HG03139 (cell line): Measurements from ENCODE around the gene YIPF7.

Experiments
- ATAC-seq: cut with Tn5 transposase; IDR thresholded peaks from one replicate; pipeline ENCODE4 v1.9.1; 2021; ENCODE audit not compliant: unreplicated experiment

YIPF7 gene

GRCh38 chr4:44651425-44651824, at the start of gene YIPF7:
Gene YIPF7 (minus strand): TSS chr4:44651625. CDS start chr4:44650100, 1,525 bp downstream.
- ATAC-seq = no peak

GRCh38 chr4:44701037-44701436, 49.6 kb upstream of the YIPF7 start:
- ATAC-seq = no peak

DNA sequence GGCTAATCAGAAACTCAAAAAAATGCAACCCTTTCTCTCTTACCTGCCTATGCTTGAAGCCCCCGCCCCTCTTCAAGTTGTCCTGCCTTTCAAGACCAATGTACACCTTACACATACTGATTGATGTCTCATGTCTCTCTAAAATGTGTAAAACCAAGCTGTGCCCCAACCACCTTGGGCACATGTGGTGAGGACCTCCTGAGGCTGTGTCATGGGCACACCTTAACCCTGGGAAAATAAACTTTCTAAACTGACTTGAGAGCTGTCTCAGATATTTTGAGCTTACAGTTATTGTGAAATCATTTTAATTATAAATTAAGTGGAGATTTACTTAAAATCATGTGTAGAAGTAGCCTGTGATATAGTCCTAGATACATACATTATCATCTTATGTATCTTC, 49.0 kb upstream of the YIPF7 start:
- ATAC-seq = no peak

GRCh38 chr4:44684648-44685047, 33.2 kb upstream of the YIPF7 start:
- no peak for ATAC-seq

DNA sequence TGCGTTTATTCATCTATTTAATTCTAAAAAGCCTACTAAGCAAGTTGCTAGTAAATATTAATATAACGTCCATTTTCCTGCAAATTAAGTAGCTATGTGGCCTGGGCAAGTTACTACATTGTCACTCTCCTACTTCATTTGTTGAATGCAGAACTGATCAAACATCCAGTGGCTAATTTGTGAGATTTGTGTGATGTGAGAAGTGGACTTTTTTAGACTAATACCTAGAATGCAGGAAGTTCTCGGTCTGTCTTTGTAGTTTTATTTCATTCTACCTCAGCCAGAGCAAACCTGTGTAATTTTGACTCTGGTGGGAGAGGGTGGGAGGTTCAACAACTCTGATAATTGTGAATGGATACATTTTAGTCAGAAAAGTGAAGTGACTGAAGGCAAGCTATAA, 27.6 kb upstream of the YIPF7 start:
- no peak for ATAC-seq

DNA sequence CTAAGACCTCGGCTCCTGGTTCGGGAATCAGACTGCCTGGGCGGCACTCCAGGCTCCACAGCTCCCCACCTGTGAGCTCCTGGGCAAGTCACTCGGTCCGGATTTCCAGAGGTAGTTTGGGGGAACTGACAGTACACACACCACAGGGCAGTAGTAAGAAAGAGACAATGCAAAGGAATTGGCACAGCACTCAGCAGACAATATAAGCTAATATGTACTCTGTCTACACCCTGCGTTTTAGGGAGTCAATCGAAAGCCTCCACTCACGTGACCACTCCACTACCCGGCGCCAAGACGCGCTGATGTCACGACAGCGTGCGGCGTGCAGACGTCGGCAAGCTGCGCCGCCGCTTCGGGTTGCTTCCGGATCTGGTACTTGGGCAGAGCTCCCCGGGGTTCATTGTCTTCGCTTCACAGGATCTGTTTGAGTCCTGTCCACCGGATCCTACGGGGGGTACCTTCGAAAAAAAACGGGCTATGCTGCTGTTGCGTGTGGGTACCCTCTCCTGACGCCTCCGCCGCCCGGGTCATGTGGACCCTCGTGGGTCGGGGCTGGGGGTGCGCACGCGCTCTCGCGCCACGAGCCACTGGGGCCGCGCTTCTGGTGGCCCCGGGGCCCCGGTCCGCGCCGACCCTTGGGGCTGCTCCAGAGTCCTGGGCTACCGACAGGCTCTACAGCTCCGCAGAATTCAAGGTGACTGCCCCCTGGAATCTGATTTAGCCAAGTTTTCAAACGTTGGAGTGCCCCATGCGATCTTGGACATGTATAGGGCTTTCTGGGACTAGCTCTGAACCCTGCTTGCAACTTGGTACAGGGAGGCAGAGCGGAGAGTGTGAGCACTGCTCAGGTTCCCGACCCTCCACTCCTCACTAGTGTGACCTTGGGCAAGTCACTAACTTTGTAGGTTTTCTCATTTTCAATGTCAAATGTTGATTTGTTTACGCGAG, 26.9 kb upstream of the YIPF7 start, which contains the start of gene GUF1:
TSS of gene GUF1 (plus strand) at position 327 of the 948 bp plus-strand sequence. CDS start at position 530, 203 bp downstream.
- peak; percentile 96 for ATAC-seq

- no peak for ATAC-seq
These were observed 23.9 kb upstream of the YIPF7 start for GRCh38 chr4:44675366-44675765.

DNA sequence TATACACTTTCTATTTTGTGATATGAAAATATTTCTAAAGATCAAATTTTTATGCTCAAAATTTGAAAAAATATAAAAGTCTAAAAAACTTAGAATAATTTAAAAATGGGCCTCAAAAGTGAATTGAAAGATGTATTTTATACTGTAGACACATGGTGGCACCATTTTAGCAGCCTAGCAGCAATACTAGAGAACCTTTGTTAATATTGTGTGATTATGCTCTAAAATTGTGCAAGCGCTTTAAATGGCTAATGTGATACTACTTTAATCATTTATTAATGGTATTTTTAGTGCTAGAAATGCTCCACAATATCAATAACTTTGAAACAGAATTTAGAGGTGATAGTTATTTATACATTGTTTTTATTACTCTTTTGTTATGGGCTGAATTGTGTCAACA, 23.0 kb upstream of the YIPF7 start:
- ATAC-seq = no peak

- ATAC-seq = no peak
These were observed 20.2 kb upstream of the YIPF7 start for GRCh38 chr4:44671636-44672035.

DNA sequence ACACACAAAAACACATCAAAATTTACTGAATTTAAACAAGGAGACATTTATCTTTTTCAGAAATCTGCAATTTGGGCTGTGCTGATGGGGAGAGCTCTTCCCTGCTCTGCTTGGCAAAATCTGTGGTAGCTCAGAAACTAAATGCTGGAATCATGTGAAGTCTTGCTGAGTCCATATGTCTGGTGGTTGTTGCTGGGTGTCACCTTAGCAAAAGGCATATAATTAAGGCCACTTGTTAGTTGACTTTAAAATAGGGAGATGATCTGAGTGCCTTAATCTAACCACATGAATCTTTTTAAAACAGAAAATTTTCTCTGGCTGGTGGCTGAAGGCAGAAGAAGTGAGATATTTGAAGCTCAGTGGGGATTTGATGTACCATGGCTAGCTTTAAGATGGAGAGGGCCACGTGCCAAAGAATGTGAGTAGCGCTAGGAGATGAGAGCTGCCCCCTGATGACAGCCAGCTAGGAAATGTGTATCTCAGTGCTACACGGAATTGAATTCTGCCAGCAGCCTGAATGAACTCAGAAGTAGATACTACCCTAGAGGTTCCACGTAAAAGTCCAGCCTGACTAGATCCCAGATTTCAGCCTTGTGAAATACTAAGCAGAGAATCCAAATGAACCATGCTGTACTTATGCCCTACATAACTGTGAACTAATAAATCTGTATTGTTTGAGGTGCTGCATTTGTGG, 19.2 kb upstream of the YIPF7 start:
- no peak for ATAC-seq

DNA sequence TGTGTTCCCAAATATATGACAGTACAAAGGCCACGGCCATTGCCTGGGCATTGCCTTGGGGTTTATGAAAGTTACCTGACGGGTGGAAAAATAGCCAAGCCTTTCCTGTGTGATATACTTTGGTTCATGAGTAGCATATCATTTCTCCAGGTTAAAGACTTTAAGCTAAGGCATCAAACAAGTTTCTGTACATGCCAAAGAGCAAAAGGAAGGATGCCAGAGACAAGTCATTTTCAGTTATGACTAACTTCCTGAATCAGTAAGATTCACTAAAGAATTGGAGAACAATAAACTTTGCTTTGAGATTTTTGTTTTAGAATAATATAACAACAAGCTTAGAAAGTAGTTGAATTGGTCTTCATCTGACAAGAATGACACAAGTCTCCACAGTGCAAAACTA, 17.1 kb upstream of the YIPF7 start:
- no peak for ATAC-seq

DNA sequence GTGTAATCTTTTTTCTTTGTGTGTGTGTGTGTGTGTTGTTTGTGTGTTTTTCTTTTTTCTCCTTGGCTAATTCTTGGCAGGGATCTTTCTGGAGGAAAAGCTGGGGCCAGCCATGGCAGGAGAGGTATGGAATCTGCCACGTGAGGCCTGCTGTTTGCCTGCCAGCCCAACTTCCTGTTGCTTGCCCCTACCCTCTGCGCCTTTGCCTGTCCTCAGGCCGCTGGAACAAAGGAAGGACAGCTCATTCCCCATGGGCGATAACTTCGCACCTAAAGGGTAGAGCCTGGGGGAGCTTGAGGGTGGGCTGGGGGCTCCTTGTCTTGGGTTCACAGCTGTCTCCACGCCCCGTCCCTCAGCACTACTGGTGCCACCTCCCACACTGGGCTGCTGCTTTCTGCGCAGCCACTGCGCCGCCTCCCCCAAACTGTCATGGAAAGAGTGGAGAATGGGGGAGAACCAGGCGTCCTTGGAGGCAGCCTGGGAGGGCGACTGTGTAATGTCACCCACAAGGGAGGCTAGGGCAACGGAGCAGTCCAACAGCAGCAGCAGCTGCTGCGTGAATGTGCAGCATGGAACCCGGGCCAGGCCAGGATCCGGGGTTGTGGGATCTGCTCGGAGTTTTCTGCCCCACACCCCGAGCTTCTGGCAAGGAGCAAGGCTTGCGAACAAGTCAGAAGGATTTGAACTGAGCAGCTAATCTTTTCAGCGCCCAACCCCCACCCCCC, 12.3 kb upstream of the YIPF7 start:
- no peak for ATAC-seq

- ATAC-seq = no peak
These were observed 11.2 kb upstream of the YIPF7 start for GRCh38 chr4:44662623-44663005.

DNA sequence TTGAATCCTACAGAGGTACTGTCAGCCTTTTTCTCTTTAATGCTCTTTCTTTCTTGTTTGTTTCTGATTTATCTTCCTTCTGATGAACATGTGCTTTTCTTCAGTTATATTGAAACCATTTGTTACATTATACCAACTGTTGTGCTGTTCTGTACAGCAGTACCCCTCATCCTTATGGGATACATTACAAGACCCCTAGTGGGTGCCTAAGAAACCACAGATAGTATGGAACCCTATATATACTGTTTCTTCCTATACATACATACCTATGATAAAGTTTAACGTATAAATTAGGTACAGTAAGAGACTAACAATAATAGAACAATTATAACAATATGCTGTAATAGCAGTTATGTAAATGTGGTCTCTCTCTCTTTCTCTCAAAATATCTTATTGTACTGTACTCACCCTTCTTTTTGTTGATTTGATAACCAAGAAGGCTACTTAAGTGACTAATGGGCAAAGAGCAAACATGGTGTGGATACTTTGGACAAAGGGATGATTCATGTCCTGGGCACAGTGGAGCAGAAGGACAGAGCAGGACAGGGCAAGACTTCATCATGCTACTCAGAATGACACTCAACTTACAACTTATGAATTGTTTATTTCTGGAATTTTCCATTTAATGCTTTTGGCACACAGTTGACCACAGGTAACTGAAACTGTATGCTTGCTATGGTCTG, 10.7 kb upstream of the YIPF7 start:
- no peak for ATAC-seq

DNA sequence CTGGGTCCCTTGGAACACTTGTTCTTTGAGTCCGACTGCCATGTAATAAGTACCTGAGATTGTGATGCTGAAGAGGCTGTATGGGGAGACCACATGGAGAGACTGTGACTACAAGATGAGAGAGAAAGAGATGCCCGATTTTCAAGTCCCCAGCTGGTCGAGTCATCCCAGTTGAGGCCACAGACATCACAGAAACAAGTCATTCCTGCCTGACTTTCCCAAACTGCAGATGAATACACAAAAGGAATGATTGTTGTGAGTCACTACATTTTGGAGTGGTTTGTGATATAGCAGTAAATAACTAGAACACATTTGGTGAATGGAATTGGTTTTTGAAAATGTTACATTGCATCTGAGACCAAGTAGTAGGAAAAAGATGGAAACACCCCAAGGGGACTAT, 9.0 kb upstream of the YIPF7 start:
- ATAC-seq = no peak

GRCh38 chr4:44652002-44652401, 577 bp upstream of the YIPF7 start:
- ATAC-seq = no peak

- no peak for ATAC-seq
These were observed 5.3 kb downstream of the YIPF7 start for GRCh38 chr4:44646151-44646550.

- no peak for ATAC-seq
These were observed 13.3 kb downstream of the YIPF7 start for GRCh38 chr4:44638091-44638490.

DNA sequence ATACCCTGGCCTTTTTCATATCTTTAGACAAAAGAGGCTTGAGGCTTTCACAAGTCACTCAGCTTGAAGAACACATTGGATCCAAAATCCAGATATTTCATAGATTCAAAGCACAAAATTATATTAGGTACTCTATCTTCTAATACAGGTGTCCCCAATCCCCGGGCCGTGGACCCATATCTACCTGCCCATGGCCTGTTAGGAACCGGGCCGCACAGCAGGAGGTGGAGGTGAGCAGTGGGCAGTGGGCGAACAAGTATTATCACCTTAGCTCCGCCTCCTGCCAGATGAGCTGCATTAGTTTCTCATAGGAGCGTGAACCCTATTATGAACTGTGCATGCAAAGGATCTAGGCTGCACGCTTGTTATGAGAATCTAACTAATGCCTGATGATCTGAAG, 18.7 kb downstream of the YIPF7 start:
- no peak for ATAC-seq

DNA sequence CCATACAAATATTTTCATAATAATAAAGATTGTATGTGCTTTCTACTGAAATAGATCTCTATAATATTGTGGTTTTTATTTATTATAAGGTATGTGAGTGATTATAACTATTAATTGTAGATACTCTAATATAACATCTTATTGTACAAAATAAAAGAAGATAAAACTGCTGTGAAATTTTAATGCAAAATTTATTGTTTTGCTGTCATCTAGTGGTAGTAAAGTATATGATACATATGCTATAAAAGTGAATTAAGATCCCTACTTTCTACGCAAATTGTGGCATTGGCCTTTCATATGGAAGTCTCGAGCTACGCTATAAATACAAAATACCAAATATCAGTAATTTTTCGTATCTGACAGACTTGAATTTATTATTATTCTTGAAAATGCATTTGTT, 19.3 kb downstream of the YIPF7 start:
- no peak for ATAC-seq

- ATAC-seq = peak; percentile 92
These were observed 22.1 kb downstream of the YIPF7 start for GRCh38 chr4:44629280-44629866.
